Measurements from ENCODE around the gene TLE4.

GRCh38 chr9:79629721-79630120, 58.0 kb downstream of the TLE4 start:
- TF ChIP-seq, protein P1, sequence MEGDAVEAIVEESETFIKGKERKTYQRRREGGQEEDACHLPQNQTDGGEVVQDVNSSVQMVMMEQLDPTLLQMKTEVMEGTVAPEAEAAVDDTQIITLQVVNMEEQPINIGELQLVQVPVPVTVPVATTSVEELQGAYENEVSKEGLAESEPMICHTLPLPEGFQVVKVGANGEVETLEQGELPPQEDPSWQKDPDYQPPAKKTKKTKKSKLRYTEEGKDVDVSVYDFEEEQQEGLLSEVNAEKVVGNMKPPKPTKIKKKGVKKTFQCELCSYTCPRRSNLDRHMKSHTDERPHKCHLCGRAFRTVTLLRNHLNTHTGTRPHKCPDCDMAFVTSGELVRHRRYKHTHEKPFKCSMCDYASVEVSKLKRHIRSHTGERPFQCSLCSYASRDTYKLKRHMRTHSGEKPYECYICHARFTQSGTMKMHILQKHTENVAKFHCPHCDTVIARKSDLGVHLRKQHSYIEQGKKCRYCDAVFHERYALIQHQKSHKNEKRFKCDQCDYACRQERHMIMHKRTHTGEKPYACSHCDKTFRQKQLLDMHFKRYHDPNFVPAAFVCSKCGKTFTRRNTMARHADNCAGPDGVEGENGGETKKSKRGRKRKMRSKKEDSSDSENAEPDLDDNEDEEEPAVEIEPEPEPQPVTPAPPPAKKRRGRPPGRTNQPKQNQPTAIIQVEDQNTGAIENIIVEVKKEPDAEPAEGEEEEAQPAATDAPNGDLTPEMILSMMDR (IDR thresholded peaks at IDR 0.05; ENCODE audit: low read depth, low read length), result no peak
- no peak for TF ChIP-seq POLR2A (IDR thresholded peaks at IDR 0.05; ENCODE audit: extremely low read depth, insufficient read length)
